ENCODE results near the gene KHDRBS1. TPM values are rescaled to one million over a fixed set of nuclear protein-coding genes. Genes with fewer than 3 reads are reported as not detected.

KHDRBS1 gene
- total and polyA plus RNA-seq, 2 of the 13 experiments (the other 11 are each of a cell fraction or from before 2014, with no cell fraction given), result 25.1 to 39.0 TPM

DNA sequence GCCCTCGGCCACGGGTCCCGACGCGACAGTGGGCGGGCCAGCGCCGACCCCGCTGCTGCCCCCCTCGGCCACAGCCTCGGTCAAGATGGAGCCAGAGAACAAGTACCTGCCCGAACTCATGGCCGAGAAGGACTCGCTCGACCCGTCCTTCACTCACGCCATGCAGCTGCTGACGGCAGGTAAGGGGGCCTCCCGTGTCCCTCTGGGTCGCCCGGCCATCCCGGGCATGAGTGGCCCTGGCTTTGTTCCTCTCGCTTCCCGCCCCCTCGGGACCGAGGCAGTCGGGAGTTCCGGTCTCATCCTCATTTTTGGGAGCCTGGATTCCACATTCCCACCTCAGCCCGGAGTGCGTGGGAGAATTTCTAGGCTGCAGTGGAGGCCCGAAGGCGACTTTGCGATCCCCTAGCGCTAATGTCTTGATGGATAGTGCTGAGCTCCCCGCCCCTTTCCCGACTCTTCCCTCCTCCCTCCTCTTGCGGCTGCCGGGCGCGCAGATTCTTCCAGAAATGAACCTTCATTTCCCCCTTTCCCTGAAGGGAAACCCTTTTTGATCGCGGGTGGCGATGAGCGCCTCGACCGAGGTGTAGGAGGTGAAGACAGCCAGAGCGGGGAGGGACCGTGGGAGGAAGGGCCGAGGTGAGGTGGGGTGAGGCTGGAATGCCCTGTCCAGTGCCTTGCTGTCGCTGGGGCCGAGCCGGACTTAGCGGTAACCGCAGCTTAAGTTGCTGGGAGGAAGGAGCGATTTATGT lies 705 bp downstream of the KHDRBS1 start (continued):
- TF ChIP-seq, protein P1, sequence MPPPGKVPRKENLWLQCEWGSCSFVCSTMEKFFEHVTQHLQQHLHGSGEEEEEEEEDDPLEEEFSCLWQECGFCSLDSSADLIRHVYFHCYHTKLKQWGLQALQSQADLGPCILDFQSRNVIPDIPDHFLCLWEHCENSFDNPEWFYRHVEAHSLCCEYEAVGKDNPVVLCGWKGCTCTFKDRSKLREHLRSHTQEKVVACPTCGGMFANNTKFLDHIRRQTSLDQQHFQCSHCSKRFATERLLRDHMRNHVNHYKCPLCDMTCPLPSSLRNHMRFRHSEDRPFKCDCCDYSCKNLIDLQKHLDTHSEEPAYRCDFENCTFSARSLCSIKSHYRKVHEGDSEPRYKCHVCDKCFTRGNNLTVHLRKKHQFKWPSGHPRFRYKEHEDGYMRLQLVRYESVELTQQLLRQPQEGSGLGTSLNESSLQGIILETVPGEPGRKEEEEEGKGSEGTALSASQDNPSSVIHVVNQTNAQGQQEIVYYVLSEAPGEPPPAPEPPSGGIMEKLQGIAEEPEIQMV (CRISPR knock-in tag; IDR thresholded peaks at IDR 0.05; ENCODE audit: low read depth), result no peak
- TF ChIP-seq ZBTB38 (CRISPR knock-in tag; IDR thresholded peaks at IDR 0.05) (no peak), POLR2AphosphoS5 (IDR thresholded peaks at IDR 0.05; ENCODE audit: low read depth, low read length) (no peak), IRF2 (CRISPR knock-in tag; IDR thresholded peaks at IDR 0.05) (no peak), SSRP1 (CRISPR knock-in tag; IDR thresholded peaks at IDR 0.05) (no peak), HOXA3 (CRISPR knock-in tag; IDR thresholded peaks at IDR 0.05) (0 out of 2 replicates have a peak, but pooled peaks have one; percentile 11), ZNF724P (CRISPR knock-in tag; IDR thresholded peaks at IDR 0.05; ENCODE audit: borderline replicate concordance) (peak; percentile 29; the same call in 1 of the 2 replicates), ZNF790 (CRISPR knock-in tag; IDR thresholded peaks at IDR 0.05; ENCODE audit: borderline replicate concordance) (no peak), ZNF282 (IDR thresholded peaks at IDR 0.05; ENCODE audit: partially characterized antibody) (no peak), ZNF124 (CRISPR knock-in tag; IDR thresholded peaks at IDR 0.05) (no peak), ZNF446 (CRISPR knock-in tag; IDR thresholded peaks at IDR 0.05) (no peak)
- TF ChIP-seq, protein P2, sequence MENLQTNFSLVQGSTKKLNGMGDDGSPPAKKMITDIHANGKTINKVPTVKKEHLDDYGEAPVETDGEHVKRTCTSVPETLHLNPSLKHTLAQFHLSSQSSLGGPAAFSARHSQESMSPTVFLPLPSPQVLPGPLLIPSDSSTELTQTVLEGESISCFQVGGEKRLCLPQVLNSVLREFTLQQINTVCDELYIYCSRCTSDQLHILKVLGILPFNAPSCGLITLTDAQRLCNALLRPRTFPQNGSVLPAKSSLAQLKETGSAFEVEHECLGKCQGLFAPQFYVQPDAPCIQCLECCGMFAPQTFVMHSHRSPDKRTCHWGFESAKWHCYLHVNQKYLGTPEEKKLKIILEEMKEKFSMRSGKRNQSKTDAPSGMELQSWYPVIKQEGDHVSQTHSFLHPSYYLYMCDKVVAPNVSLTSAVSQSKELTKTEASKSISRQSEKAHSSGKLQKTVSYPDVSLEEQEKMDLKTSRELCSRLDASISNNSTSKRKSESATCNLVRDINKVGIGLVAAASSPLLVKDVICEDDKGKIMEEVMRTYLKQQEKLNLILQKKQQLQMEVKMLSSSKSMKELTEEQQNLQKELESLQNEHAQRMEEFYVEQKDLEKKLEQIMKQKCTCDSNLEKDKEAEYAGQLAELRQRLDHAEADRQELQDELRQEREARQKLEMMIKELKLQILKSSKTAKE (CRISPR knock-in tag; IDR thresholded peaks at IDR 0.05; ENCODE audit: borderline replicate concordance), result no peak
- TF ChIP-seq, protein P3, sequence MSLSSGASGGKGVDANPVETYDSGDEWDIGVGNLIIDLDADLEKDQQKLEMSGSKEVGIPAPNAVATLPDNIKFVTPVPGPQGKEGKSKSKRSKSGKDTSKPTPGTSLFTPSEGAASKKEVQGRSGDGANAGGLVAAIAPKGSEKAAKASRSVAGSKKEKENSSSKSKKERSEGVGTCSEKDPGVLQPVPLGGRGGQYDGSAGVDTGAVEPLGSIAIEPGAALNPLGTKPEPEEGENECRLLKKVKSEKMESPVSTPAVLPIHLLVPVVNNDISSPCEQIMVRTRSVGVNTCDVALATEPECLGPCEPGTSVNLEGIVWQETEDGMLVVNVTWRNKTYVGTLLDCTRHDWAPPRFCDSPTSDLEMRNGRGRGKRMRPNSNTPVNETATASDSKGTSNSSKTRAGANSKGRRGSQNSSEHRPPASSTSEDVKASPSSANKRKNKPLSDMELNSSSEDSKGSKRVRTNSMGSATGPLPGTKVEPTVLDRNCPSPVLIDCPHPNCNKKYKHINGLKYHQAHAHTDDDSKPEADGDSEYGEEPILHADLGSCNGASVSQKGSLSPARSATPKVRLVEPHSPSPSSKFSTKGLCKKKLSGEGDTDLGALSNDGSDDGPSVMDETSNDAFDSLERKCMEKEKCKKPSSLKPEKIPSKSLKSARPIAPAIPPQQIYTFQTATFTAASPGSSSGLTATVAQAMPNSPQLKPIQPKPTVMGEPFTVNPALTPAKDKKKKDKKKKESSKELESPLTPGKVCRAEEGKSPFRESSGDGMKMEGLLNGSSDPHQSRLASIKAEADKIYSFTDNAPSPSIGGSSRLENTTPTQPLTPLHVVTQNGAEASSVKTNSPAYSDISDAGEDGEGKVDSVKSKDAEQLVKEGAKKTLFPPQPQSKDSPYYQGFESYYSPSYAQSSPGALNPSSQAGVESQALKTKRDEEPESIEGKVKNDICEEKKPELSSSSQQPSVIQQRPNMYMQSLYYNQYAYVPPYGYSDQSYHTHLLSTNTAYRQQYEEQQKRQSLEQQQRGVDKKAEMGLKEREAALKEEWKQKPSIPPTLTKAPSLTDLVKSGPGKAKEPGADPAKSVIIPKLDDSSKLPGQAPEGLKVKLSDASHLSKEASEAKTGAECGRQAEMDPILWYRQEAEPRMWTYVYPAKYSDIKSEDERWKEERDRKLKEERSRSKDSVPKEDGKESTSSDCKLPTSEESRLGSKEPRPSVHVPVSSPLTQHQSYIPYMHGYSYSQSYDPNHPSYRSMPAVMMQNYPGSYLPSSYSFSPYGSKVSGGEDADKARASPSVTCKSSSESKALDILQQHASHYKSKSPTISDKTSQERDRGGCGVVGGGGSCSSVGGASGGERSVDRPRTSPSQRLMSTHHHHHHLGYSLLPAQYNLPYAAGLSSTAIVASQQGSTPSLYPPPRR (CRISPR knock-in tag; IDR thresholded peaks at IDR 0.05; ENCODE audit: borderline replicate concordance), result no peak
- TF ChIP-seq, protein P4, sequence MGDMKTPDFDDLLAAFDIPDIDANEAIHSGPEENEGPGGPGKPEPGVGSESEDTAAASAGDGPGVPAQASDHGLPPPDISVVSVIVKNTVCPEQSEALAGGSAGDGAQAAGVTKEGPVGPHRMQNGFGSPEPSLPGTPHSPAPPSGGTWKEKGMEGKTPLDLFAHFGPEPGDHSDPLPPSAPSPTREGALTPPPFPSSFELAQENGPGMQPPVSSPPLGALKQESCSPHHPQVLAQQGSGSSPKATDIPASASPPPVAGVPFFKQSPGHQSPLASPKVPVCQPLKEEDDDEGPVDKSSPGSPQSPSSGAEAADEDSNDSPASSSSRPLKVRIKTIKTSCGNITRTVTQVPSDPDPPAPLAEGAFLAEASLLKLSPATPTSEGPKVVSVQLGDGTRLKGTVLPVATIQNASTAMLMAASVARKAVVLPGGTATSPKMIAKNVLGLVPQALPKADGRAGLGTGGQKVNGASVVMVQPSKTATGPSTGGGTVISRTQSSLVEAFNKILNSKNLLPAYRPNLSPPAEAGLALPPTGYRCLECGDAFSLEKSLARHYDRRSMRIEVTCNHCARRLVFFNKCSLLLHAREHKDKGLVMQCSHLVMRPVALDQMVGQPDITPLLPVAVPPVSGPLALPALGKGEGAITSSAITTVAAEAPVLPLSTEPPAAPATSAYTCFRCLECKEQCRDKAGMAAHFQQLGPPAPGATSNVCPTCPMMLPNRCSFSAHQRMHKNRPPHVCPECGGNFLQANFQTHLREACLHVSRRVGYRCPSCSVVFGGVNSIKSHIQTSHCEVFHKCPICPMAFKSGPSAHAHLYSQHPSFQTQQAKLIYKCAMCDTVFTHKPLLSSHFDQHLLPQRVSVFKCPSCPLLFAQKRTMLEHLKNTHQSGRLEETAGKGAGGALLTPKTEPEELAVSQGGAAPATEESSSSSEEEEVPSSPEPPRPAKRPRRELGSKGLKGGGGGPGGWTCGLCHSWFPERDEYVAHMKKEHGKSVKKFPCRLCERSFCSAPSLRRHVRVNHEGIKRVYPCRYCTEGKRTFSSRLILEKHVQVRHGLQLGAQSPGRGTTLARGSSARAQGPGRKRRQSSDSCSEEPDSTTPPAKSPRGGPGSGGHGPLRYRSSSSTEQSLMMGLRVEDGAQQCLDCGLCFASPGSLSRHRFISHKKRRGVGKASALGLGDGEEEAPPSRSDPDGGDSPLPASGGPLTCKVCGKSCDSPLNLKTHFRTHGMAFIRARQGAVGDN (CRISPR knock-in tag; IDR thresholded peaks at IDR 0.05), result peak; percentile 50
